ENCODE results near the gene GZMM. TPM values are rescaled to one million over a fixed set of nuclear protein-coding genes. Genes with fewer than 3 reads are reported as not detected.

The GZMM gene
- total and polyA plus RNA-seq, 2 of the 13 experiments (the other 11 are each of a cell fraction or from before 2014, with no cell fraction given): 0.07 TPM; not detected in 1

DNA sequence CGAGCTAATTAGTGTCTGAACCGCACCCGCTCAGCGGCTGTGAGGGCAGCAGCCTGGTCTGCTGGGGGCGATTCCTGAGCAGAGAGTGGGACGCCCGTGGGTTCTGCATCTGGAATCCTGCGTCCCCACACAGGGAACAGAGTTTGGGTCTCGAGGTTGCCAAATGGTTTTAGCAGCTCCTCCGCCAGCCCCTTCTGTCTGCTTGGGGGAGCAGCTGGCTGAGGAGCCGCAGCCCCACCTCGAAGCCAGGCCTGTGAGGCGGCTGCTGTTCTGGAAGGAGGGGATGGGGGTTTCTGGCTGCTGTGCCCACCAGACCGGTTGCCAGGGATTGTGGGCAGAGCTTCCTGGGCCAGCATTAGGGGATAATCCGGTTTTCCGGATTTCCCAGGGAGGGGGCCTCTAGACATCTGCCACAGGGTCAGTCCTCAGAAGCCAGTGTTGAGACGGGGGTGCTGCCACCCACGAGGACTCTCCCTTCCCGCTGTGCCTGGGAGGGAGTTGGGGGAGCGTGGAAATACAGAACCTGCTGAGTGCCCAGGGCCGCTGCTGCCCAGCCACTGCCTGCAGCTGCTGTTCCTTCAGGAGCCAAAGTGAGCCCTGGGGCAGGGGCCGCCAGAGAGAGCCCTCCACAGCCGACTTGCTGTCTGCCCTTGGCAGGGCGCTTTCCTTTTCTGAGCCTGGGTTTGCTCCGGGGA is 10.3 kb upstream of the GZMM start (continued):
- no peak for TF ChIP-seq TGIF2 (CRISPR knock-in tag; IDR thresholded peaks at IDR 0.05)
- no peak for TF ChIP-seq PITX1 (CRISPR knock-in tag; IDR thresholded peaks at IDR 0.05)
- TF ChIP-seq RFX3 (CRISPR knock-in tag; IDR thresholded peaks at IDR 0.05): no peak
- no peak for TF ChIP-seq ZKSCAN5 (CRISPR knock-in tag; IDR thresholded peaks at IDR 0.05)
- TF ChIP-seq KAT2B (IDR thresholded peaks at IDR 0.05; ENCODE audit: borderline replicate concordance, low read depth, low read length): no peak
- TF ChIP-seq ZNF879 (CRISPR knock-in tag; IDR thresholded peaks at IDR 0.05): 0 out of 2 replicates have a peak, but pooled peaks have one; percentile 23
- TF ChIP-seq, protein P1, sequence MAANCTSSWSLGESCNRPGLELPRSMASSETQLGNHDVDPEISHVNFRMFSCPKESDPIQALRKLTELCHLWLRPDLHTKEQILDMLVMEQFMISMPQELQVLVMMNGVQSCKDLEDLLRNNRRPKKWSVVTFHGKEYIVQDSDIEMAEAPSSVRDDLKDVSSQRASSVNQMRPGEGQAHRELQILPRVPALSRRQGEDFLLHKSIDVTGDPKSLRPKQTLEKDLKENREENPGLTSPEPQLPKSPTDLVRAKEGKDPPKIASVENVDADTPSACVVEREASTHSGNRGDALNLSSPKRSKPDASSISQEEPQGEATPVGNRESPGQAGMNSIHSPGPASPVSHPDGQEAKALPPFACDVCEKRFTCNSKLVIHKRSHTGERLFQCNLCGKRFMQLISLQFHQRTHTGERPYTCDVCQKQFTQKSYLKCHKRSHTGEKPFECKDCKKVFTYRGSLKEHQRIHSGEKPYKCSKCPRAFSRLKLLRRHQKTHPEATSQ (CRISPR knock-in tag; IDR thresholded peaks at IDR 0.05; ENCODE audit: borderline replicate concordance): no peak
- no peak for TF ChIP-seq ZBTB20 (CRISPR knock-in tag; IDR thresholded peaks at IDR 0.05; ENCODE audit: borderline replicate concordance, low read depth)
- TF ChIP-seq, protein P2, sequence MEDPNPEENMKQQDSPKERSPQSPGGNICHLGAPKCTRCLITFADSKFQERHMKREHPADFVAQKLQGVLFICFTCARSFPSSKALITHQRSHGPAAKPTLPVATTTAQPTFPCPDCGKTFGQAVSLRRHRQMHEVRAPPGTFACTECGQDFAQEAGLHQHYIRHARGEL (CRISPR knock-in tag; IDR thresholded peaks at IDR 0.05): peak; percentile 58; the same call in 1 of the 2 replicates
- no peak for TF ChIP-seq ZNF567 (CRISPR knock-in tag; IDR thresholded peaks at IDR 0.05; ENCODE audit: borderline replicate concordance)
- TF ChIP-seq, protein P3, sequence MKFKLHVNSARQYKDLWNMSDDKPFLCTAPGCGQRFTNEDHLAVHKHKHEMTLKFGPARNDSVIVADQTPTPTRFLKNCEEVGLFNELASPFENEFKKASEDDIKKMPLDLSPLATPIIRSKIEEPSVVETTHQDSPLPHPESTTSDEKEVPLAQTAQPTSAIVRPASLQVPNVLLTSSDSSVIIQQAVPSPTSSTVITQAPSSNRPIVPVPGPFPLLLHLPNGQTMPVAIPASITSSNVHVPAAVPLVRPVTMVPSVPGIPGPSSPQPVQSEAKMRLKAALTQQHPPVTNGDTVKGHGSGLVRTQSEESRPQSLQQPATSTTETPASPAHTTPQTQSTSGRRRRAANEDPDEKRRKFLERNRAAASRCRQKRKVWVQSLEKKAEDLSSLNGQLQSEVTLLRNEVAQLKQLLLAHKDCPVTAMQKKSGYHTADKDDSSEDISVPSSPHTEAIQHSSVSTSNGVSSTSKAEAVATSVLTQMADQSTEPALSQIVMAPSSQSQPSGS (CRISPR knock-in tag; IDR thresholded peaks at IDR 0.05): no peak
- no peak for TF ChIP-seq TRIM24 (CRISPR knock-in tag; IDR thresholded peaks at IDR 0.05)
- 0 out of 2 replicates have a peak, but pooled peaks have one; percentile 13 for TF ChIP-seq ZNF749 (CRISPR knock-in tag; IDR thresholded peaks at IDR 0.05; ENCODE audit: borderline replicate concordance)
- no peak for TF ChIP-seq NFE2 (CRISPR knock-in tag; IDR thresholded peaks at IDR 0.05)
- TF ChIP-seq ZNF652 (CRISPR knock-in tag; IDR thresholded peaks at IDR 0.05; ENCODE audit: borderline replicate concordance, low read depth): no peak
- TF ChIP-seq ZNF367 (CRISPR knock-in tag; IDR thresholded peaks at IDR 0.05; ENCODE audit: borderline replicate concordance): no peak
- TF ChIP-seq ZNF468 (CRISPR knock-in tag; IDR thresholded peaks at IDR 0.05): no peak
- 0 out of 2 replicates have a peak, but pooled peaks have one; percentile 65 for TF ChIP-seq ZNF446 (CRISPR knock-in tag; IDR thresholded peaks at IDR 0.05)
- TF ChIP-seq, protein P4, sequence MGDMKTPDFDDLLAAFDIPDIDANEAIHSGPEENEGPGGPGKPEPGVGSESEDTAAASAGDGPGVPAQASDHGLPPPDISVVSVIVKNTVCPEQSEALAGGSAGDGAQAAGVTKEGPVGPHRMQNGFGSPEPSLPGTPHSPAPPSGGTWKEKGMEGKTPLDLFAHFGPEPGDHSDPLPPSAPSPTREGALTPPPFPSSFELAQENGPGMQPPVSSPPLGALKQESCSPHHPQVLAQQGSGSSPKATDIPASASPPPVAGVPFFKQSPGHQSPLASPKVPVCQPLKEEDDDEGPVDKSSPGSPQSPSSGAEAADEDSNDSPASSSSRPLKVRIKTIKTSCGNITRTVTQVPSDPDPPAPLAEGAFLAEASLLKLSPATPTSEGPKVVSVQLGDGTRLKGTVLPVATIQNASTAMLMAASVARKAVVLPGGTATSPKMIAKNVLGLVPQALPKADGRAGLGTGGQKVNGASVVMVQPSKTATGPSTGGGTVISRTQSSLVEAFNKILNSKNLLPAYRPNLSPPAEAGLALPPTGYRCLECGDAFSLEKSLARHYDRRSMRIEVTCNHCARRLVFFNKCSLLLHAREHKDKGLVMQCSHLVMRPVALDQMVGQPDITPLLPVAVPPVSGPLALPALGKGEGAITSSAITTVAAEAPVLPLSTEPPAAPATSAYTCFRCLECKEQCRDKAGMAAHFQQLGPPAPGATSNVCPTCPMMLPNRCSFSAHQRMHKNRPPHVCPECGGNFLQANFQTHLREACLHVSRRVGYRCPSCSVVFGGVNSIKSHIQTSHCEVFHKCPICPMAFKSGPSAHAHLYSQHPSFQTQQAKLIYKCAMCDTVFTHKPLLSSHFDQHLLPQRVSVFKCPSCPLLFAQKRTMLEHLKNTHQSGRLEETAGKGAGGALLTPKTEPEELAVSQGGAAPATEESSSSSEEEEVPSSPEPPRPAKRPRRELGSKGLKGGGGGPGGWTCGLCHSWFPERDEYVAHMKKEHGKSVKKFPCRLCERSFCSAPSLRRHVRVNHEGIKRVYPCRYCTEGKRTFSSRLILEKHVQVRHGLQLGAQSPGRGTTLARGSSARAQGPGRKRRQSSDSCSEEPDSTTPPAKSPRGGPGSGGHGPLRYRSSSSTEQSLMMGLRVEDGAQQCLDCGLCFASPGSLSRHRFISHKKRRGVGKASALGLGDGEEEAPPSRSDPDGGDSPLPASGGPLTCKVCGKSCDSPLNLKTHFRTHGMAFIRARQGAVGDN (CRISPR knock-in tag; IDR thresholded peaks at IDR 0.05): peak; percentile 47
- TF ChIP-seq ZBTB38 (CRISPR knock-in tag; IDR thresholded peaks at IDR 0.05): peak; percentile 73; the same call in 1 of the 2 replicates
- TF ChIP-seq ZNF547 (CRISPR knock-in tag; IDR thresholded peaks at IDR 0.05): no peak

Data from HepG2 (cell line).